ENCODE results near the gene PLAAT4. TPM values are rescaled to one million over a fixed set of nuclear protein-coding genes. Genes with fewer than 3 reads are reported as not detected.

The PLAAT4 gene
- total and polyA plus RNA-seq, 2 of the 13 experiments (the other 11 are each of a cell fraction or from before 2014, with no cell fraction given) = 0.71 to 1.00 TPM

DNA sequence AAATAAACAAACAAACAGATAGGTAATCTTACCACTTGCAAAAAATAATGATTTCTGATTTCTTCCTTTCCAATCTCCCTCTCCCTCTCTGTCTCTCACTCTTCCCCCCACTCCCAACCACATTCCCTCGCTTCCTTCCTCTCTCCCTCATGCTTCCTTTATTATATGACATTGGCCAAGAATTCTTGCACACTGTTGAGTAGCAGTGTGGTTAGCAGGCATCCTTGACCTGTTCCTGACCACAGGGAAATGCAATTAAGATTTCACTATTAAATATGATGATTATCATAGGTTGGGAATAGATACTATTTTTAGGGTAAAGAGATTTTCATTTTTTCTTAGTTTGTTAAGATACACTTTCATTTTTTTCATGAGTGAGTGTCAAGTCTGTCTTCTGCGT lies 14.7 kb upstream of the PLAAT4 start:
- Histone ChIP-seq H4K20me1 (ENCODE audit: insufficient read depth, low read length) (no peaks in the 10 kb centered on the region), H3K4me3 (replicated peaks in 1 of 3; ENCODE audit: insufficient read depth in 1 of 3, low read depth in 2 of 3, low read length in 3 of 3) (no peak overlapping the region), H3K4me1 (ENCODE audit: insufficient read depth, low read length) (no peaks in the 10 kb centered on the region), H3K79me2 (ENCODE audit: insufficient read depth, low read length) (no peaks in the 10 kb centered on the region), H3K27ac (ENCODE audit: extremely low read length, insufficient read depth, low read length) (no peak overlapping the region), H2AFZ (ENCODE audit: low read length) (no peak overlapping the region), H3K27me3 (ENCODE audit: control insufficient read depth in 1 of 2, insufficient read depth in 2 of 2, low read length in 2 of 2) (no peaks in the 10 kb centered on the region), H3K4me2 (ENCODE audit: low read depth, low read length) (no peak overlapping the region), H3K36me3 (replicated peaks in 1 of 2; ENCODE audit: control insufficient read depth in 1 of 2, insufficient read depth in 2 of 2, low read length in 2 of 2) (no peaks in the 10 kb centered on the region), H3K9ac (ENCODE audit: insufficient read depth, low read depth, low read length) (no peak overlapping the region), H3K9me3 (ENCODE audit: low read length) (no peaks in the 10 kb centered on the region; the same call in 1 of the 2 replicates)
- WGBS (ENCODE audit: low lambda C conversion rate) = 72% methylated on average over 2 of the region's 2 CpGs
- ATAC-seq (no peak), FAIRE-seq (no peak), DNase-seq (ENCODE audit: low spot score) (no peak)
- POLR2A ChIA-PET = no interaction called here
- TF ChIP-seq ARHGAP35 (CRISPR knock-in tag; IDR thresholded peaks at IDR 0.05; ENCODE audit: borderline replicate concordance) (no peak), RBM39 (IDR thresholded peaks at IDR 0.05; ENCODE audit: low read depth, low read length, poor library complexity, severe bottlenecking) (no peak), ZNF883 (CRISPR knock-in tag; IDR thresholded peaks at IDR 0.05; ENCODE audit: not compliant biosample characterization) (no peak), NR2F6 (IDR thresholded peaks at IDR 0.05) (no peak), NR2F6 (CRISPR knock-in tag; IDR thresholded peaks at IDR 0.05) (no peak), BORCS8-MEF2B (CRISPR knock-in tag; IDR thresholded peaks at IDR 0.05) (no peak)
- TF ChIP-seq, protein P1, sequence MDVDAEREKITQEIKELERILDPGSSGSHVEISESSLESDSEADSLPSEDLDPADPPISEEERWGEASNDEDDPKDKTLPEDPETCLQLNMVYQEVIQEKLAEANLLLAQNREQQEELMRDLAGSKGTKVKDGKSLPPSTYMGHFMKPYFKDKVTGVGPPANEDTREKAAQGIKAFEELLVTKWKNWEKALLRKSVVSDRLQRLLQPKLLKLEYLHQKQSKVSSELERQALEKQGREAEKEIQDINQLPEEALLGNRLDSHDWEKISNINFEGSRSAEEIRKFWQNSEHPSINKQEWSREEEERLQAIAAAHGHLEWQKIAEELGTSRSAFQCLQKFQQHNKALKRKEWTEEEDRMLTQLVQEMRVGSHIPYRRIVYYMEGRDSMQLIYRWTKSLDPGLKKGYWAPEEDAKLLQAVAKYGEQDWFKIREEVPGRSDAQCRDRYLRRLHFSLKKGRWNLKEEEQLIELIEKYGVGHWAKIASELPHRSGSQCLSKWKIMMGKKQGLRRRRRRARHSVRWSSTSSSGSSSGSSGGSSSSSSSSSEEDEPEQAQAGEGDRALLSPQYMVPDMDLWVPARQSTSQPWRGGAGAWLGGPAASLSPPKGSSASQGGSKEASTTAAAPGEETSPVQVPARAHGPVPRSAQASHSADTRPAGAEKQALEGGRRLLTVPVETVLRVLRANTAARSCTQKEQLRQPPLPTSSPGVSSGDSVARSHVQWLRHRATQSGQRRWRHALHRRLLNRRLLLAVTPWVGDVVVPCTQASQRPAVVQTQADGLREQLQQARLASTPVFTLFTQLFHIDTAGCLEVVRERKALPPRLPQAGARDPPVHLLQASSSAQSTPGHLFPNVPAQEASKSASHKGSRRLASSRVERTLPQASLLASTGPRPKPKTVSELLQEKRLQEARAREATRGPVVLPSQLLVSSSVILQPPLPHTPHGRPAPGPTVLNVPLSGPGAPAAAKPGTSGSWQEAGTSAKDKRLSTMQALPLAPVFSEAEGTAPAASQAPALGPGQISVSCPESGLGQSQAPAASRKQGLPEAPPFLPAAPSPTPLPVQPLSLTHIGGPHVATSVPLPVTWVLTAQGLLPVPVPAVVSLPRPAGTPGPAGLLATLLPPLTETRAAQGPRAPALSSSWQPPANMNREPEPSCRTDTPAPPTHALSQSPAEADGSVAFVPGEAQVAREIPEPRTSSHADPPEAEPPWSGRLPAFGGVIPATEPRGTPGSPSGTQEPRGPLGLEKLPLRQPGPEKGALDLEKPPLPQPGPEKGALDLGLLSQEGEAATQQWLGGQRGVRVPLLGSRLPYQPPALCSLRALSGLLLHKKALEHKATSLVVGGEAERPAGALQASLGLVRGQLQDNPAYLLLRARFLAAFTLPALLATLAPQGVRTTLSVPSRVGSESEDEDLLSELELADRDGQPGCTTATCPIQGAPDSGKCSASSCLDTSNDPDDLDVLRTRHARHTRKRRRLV (CRISPR knock-in tag; IDR thresholded peaks at IDR 0.05) = no peak
- intact Hi-C loops (cut with micrococcal nuclease; ENCODE audit: unreplicated experiment) (no loop called here), in situ Hi-C loops (cut with HindIII; ENCODE audit: extremely low pct_ligation_motif_present, low pct_unique_long_range_greater_than_20kb) (no loop called here)
- CTCF ChIA-PET (ENCODE audit: low intra/inter-chr PET ratio, low total read pairs) = no interaction called here
- no TSS peak for BruUV-seq (replicated peaks)
